K562 (cell line): Measurements from ENCODE around the gene CYB5RL. TPM values are rescaled to one million over a fixed set of nuclear protein-coding genes. Genes with fewer than 3 reads are reported as not detected.

ENCODE experiments used
- ATAC-seq: fragments of 200-7000 bp; cut with Tn5 transposase; 3 replicates; pipeline ENCODE4 v1.9.1; 2020; ENCODE audit warnings: moderate library complexity
- BruUV-seq: library from RNA; stranded (reverse); fragments of 400-500 nt; replicated peaks from 2 replicates; lab custom pipeline; 2021; lab: Mats Ljungman, UMichigan
- CTCF ChIA-PET: fragments of 300-600 bp; formaldehyde crosslinking; extraction: SDS; loops from one replicate; lab custom pipeline; 2021; ENCODE audit warnings: low intra/inter-chr PET ratio; lab: Yijun Ruan, JAX
- POLR2A ChIA-PET: fragments of 300-600, 350-650 bp; sonication (Branson Sonifier 250); formaldehyde crosslinking; extraction: SDS; loops from one replicate; lab custom pipeline; 2021; ENCODE audit warnings: antibody characterized with exemption, inconsistent platforms; lab: Yijun Ruan, JAX
- DNase-seq, 4 experiments: peaks; one replicate each; pipeline versions ENCODE4 v3.0.0 to v3.0.0-alpha.2; 2011 to 2018; ENCODE audit warnings: low spot score in 3 of 4, mixed read lengths in 3 of 4; ENCODE audit errors: extremely low read depth in 1 of 4
- FAIRE-seq: peaks from 2 replicates; lab custom pipeline; 2011; peaks lifted over from hg19 to GRCh38; lab: Jason Lieb, UNC
- H2AFZ ChIP-seq: 2 replicates; pipeline ENCODE4 v1.6.0; 2011; ENCODE audit warnings: low read depth, low read length, control low read depth, inconsistent platforms
- H3K27ac ChIP-seq: fragments of 200-600 bp; 3 replicates; pipeline ENCODE4 v1.8.0; 2011; ENCODE audit warnings: low read depth, mild to moderate bottlenecking, control low read depth, inconsistent platforms, low read length, moderate library complexity, mixed read lengths; ENCODE audit errors: extremely low read depth
- H3K27me3 ChIP-seq, 2 experiments: fragments of 300-600 bp in 1 of 2; 2 replicates in 1 of 2; 3 replicates in 1 of 2; pipeline versions ENCODE4 v1.6.0 to v1.8.0; 2011; ENCODE audit warnings: inconsistent platforms in 2 of 2, low read length in 2 of 2, mild to moderate bottlenecking in 1 of 2, mixed read lengths in 1 of 2, moderate library complexity in 1 of 2; ENCODE audit not compliant: control insufficient read depth in 2 of 2, insufficient read depth in 2 of 2
- H3K36me3 ChIP-seq: fragments of 300-600 bp; 3 replicates; pipeline ENCODE4 v1.8.0; 2011; ENCODE audit warnings: mild to moderate bottlenecking, low read length, inconsistent platforms; ENCODE audit not compliant: control insufficient read depth, insufficient read depth
- H3K4me1 ChIP-seq, 2 experiments: fragments of 200-600 bp in 1 of 2; replicated peaks in 1 of 2; 2 replicates in 1 of 2; 3 replicates in 1 of 2; pipeline versions ENCODE4 v1.5.1 to v1.8.0; 2011; ENCODE audit warnings: inconsistent platforms in 2 of 2, low read length in 2 of 2, mild to moderate bottlenecking in 1 of 2, mixed read lengths in 1 of 2, moderate library complexity in 1 of 2; ENCODE audit not compliant: control insufficient read depth in 2 of 2, insufficient read depth in 2 of 2
- H3K4me2 ChIP-seq: 2 replicates; pipeline ENCODE4 v1.6.1; 2011; ENCODE audit warnings: low read length, control low read depth, inconsistent platforms, mixed read lengths; ENCODE audit not compliant: insufficient read depth
- H3K4me3 ChIP-seq: fragments of 200-600 bp; sonication (generic), shearing (Covaris generic); 2 replicates; pipeline ENCODE4 v1.5.1; 2016; ENCODE audit warnings: control low read depth, inconsistent platforms
- H3K79me2 ChIP-seq: fragments of 200-600 bp; 3 replicates; pipeline ENCODE4 v1.8.0; 2011; ENCODE audit warnings: low read length, inconsistent platforms; ENCODE audit not compliant: control insufficient read depth, insufficient read depth
- H3K9ac ChIP-seq, 2 experiments: 2 replicates each; pipeline versions ENCODE4 v1.6.0 to v1.6.1; 2011; ENCODE audit warnings: low read depth in 2 of 2, low read length in 2 of 2, control low read depth in 1 of 2, inconsistent platforms in 1 of 2, mild to moderate bottlenecking in 1 of 2, mixed read lengths in 1 of 2; ENCODE audit not compliant: insufficient read depth in 1 of 2
- H3K9me1 ChIP-seq: one replicate; pipeline ENCODE4 v1.6.0; 2011; ENCODE audit warnings: inconsistent platforms, mild to moderate bottlenecking, low read length, moderate library complexity; ENCODE audit not compliant: control insufficient read depth, insufficient read depth
- H3K9me3 ChIP-seq: replicated peaks from 2 replicates; pipeline ENCODE4 v1.5.1; 2011; ENCODE audit warnings: low read depth, low read length, inconsistent platforms; ENCODE audit not compliant: control insufficient read depth, insufficient read depth
- H4K20me1 ChIP-seq: replicated peaks from 2 replicates; pipeline ENCODE4 v1.6.1; 2011; ENCODE audit warnings: low read length, inconsistent platforms, mixed read lengths; ENCODE audit not compliant: control insufficient read depth, insufficient read depth
- WGBS: fragments of 100-300 bp; shearing (Covaris generic); methylation state at CpG from one replicate; pipeline ENCODE4 v1.1.6; 2016; ENCODE audit warnings: low coverage, mixed read lengths; ENCODE audit not compliant: insufficient coverage; ENCODE audit errors: missing lambda C conversion rate; 5-methylcytosine and 5-hydroxymethylcytosine counted together
- in situ Hi-C: fragments of 300-500 bp; cut with MboI; formaldehyde crosslinking; loops from 4 replicates; pipeline ENCODE4 v1.15.0; 2018; ENCODE audit warnings: inconsistent platforms, mixed read lengths
- intact Hi-C: fragments of 100-400 bp; cut with micrococcal nuclease; formaldehyde crosslinking; loops from 2 replicates; pipeline ENCODE4 v1.14.2; 2022
- polyA plus RNA-seq, 8 experiments: library from polyadenylated mRNA; depleted of rRNA in 4 of 8; stranded (reverse) in 5 of 8; unstranded in 3 of 8; fragments of >200 nt; fragmentation: Nextera tagmentation in 2 of 8; fragmentation: Illumina TruSeq in 1 of 8; extraction: Ambion mirVana in 2 of 8; extraction: Trizol in 1 of 8; gene quantifications; 2 replicates each; pipeline versions ENCODE4 v1.2.1 to v1.2.3, GENCODE V29; 2011 to 2014; ENCODE audit warnings: inconsistent platforms in 1 of 8, missing spikeins in 1 of 8
- total RNA-seq, 7 experiments: library from RNA; depleted of rRNA in 6 of 7; stranded (reverse); fragments of >200 nt in 6 of 7; fragmentation: Illumina TruSeq in 2 of 7; extraction: Trizol in 2 of 7; gene quantifications; 2 replicates each; pipeline versions ENCODE4 v1.2.1 to v1.2.3, GENCODE V29; 2011 to 2021; ENCODE audit warnings: low replicate concordance in 1 of 7
- TF ChIP-seq, protein P1 (sequence below): sonication (generic); formaldehyde crosslinking; IDR thresholded peaks from 2 replicates; pipeline ENCODE4 v1.8.0; 2022; ENCODE audit warnings: missing genetic modification reagents, mild to moderate bottlenecking, moderate library complexity, borderline replicate concordance
- TF ChIP-seq, protein P2 (sequence below): fragments of 250-450 bp; sonication (Bioruptor Pico); IDR thresholded peaks from 2 replicates; pipeline ENCODE4 v1.4.0; 2020

Gene CYB5RL
- total and polyA plus RNA-seq, 9 of the 15 experiments (the other 6 are each of a cell fraction or from before 2014, with no cell fraction given): 7.9 to 18.0 (median 11.2) TPM

DNA sequence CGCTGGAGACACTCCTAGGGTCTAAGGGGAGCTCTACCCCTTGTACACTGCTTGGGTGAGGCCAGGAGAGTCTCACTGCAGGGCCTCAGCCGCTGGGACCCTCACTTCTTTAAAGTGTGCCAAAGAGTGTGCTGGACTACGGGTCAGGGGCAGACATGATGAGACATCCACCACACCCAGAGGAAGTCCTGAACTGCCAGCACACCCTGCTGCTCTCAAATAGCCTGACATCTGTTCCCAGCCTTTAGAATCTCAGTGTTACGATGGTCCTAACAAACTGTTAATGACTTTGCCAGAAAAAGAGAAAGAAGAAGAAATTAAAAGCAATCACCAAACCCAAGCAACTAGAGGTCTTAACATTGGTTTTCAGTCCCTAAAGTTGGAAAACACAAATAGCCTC, 49.1 kb upstream of the CYB5RL start:
- no peaks in the 10 kb centered on the region; the same call in 1 of the 2 replicates for H4K20me1 ChIP-seq
- no peak overlapping the region for H2AFZ ChIP-seq
- intact Hi-C loops: no loop called here
- 75% methylated on average over 4 of the region's 4 CpGs for WGBS
- BruUV-seq: no TSS peak
- ATAC-seq: no peak
- H3K27ac ChIP-seq: no peak overlapping the region
- TF ChIP-seq, protein P1, sequence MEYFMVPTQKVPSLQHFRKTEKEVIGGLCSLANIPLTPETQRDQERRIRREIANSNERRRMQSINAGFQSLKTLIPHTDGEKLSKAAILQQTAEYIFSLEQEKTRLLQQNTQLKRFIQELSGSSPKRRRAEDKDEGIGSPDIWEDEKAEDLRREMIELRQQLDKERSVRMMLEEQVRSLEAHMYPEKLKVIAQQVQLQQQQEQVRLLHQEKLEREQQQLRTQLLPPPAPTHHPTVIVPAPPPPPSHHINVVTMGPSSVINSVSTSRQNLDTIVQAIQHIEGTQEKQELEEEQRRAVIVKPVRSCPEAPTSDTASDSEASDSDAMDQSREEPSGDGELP (CRISPR knock-in tag): 0 out of 2 replicates have a peak, but pooled peaks have one; percentile 13
- TF ChIP-seq, protein P2, sequence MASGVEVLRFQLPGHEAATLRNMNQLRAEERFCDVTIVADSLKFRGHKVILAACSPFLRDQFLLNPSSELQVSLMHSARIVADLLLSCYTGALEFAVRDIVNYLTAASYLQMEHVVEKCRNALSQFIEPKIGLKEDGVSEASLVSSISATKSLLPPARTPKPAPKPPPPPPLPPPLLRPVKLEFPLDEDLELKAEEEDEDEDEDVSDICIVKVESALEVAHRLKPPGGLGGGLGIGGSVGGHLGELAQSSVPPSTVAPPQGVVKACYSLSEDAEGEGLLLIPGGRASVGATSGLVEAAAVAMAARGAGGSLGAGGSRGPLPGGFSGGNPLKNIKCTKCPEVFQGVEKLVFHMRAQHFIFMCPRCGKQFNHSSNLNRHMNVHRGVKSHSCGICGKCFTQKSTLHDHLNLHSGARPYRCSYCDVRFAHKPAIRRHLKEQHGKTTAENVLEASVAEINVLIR: no peak
- TF ChIP-seq, all 486 proteins: peak for 1
- H3K4me2 ChIP-seq: no peak overlapping the region
- POLR2A ChIA-PET: interaction anchor here (0.7 to 1.0 kb wide), 2 partner anchors 15 to 16 kb away, joined by 3 to 4 read pairs; no protein-coding TSS in a partner anchor
- H3K4me3 ChIP-seq: no peak overlapping the region
- no peaks in the 10 kb centered on the region for H3K27me3 ChIP-seq
- H3K9me1 ChIP-seq: no peaks in the 10 kb centered on the region
- H3K9ac ChIP-seq: no peak overlapping the region
- FAIRE-seq (no peak), DNase-seq (no peak)
- no peaks in the 10 kb centered on the region for H3K9me3 ChIP-seq
- H3K36me3 ChIP-seq: peaks cover 62% of the 10 kb centered on the region; the same call in 2 of the 3 replicates
- CTCF ChIA-PET: interaction anchor here (0.6 kb wide), 1 partner anchor 120 kb away, joined by 3 read pairs; no protein-coding TSS in a partner anchor
- H3K4me1 ChIP-seq: peaks cover 0 to 4% of the 10 kb centered on the region in 2 experiments; a peak in 2 of 5 replicates
- in situ Hi-C loops: no loop called here
- H3K79me2 ChIP-seq: no peaks in the 10 kb centered on the region
